ENCODE data around the gene FOXO1.

FOXO1 gene

DNA sequence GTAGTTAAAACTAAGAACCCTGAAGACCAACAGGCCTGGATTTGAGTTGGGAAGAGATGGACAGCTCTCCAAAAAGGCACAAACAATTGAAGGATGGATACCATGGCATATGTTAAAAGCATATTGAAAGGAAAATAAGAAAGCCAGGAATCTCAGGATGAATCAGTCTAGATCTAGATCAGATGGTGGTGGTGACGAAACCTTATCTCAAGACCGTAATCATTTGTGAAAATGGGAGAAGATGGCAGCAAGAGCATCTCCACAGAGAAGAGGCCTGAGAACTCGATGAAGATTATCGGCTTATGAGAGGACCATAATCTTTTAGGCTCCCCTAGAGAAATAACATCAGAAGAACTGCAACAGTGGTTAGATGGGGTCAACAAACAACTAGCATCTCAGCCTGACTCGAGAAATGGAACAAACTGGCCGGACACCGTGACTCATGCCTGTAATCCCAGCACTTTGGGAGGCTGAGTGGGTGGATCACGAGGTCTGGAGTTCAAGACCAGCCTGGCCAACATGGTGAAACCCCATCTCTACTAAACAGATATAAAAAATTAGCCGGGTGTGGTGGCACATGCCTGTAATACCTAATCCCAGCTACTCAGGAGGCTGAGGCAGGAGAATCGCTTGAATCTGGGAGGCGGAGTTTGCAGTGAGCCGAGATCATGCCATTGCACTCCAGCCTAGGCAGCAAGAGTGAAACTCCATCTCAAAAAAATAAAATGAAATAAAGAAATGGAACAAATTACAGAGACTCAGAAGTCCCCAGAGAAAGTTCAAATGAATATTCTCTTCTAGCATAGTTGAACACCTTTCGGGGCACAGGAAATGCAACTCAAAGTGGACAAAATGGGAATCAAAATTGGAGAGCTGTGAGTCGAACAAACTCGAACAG lies 47.6 kb downstream of the FOXO1 start:
- Mint-ChIP-seq H3K4me3 (no peak overlapping the region), H3K27ac (no peak overlapping the region), H3K27me3 (no peaks in the 10 kb centered on the region), H3K4me1 (ENCODE audit: low read depth) (peaks cover 64% of the 10 kb centered on the region), H3K36me3 (ENCODE audit: low read depth) (peaks cover 5% of the 10 kb centered on the region), H3K9me3 (no peaks in the 10 kb centered on the region)
- intact Hi-C loops (cut with micrococcal nuclease) = loop anchor here (10.0 kb wide), 1 partner anchor 46 kb away; the partner anchor contains the start of gene FOXO1

DNA sequence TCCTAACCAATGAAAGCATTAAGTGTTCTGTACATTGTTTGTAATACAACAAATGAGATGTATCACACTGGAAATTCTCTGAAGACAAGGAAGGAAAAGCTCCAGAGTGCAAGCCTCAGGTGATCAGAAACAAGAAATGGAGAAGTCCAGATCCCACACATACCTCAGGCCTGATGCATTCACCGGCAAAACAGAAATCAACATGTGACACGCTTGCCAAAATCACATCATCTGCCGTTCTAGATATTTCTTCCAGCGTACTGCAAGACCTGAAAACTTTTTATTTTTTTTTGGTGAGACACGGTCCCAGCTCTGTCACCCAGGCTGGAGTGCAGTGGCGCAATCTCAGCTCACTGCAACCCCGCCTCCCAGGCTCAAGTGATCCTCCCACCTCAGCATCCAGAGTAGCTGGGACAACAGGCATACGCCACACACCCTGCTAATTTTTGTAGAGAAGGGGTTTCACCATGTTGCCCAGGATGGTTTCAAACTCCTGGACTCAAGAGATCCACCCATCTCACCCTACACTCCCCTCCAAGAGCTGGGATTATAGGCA lies 48.6 kb downstream of the FOXO1 start:
- H3K9me3 Mint-ChIP-seq = no peaks in the 10 kb centered on the region
- peaks cover 73% of the 10 kb centered on the region for H3K4me1 Mint-ChIP-seq (ENCODE audit: low read depth)
- H3K27ac Mint-ChIP-seq = no peak overlapping the region
- H3K4me3 Mint-ChIP-seq = no peak overlapping the region
- peaks cover 5% of the 10 kb centered on the region for H3K36me3 Mint-ChIP-seq (ENCODE audit: low read depth)
- no peaks in the 10 kb centered on the region for H3K27me3 Mint-ChIP-seq
- intact Hi-C loops (cut with micrococcal nuclease) = loop anchor here (10.0 kb wide), 1 partner anchor 47 kb away; the partner anchor contains the start of gene FOXO1

DNA sequence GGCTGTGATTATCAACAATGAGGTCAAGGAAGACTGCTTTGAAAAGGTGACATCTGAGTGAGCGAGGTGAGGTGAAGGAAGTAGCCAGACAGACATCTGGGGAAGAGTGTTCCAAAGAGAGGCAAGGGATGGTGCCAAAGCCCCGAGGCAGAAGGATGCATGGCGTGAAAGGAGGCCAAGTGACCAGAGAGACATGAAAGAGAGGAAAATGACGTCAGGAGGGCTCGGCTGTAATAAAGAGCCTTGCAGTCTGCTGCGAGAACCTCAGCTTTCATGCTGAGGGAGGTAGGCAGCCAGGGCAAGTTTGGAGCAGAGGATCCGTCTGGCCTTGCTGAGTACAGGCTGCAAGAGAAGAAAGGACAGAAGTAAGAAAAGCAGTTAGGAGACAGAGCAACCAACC lies 50.8 kb downstream of the FOXO1 start:
- H3K27ac Mint-ChIP-seq = no peak overlapping the region
- no peak overlapping the region for H3K4me3 Mint-ChIP-seq

DNA sequence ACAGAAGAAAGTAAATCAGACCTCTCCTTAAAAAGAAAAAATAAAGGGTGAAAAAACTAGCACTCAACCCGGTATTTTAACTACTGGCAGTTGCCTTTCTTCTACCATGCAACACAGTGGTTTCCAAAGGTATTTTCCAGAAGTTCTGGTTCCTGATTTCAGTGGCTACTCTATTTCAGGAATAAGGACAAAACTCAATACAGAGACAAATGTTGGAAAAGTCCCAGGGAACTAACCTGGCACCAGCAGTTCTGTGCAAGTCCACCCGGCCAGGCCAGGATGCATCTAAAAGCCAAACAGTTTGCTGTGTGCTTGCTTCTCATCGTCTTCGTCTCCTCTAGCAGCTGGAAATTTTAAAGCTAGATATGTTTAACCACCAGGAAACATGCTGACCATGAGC lies 52.5 kb downstream of the FOXO1 start:
- Mint-ChIP-seq H3K27ac (peak overlapping the region; percentile 28), H3K9me3 (no peaks in the 10 kb centered on the region), H3K4me1 (ENCODE audit: low read depth) (peaks cover 54% of the 10 kb centered on the region), H3K36me3 (ENCODE audit: low read depth) (no peaks in the 10 kb centered on the region), H3K4me3 (peak overlapping the region; percentile 14), H3K27me3 (no peaks in the 10 kb centered on the region)
- intact Hi-C loops (cut with micrococcal nuclease) = loop anchor here (10.0 kb wide), 1 partner anchor 51 kb away; the partner anchor contains the start of gene FOXO1

More for the DNA sequence above, 50.8 kb downstream of the FOXO1 start:
- Mint-ChIP-seq H3K36me3 (ENCODE audit: low read depth) (peaks cover under 1% of the 10 kb centered on the region), H3K9me3 (no peaks in the 10 kb centered on the region), H3K27me3 (no peaks in the 10 kb centered on the region), H3K4me1 (ENCODE audit: low read depth) (peaks cover 70% of the 10 kb centered on the region)
- intact Hi-C loops (cut with micrococcal nuclease) = loop anchor here (10.0 kb wide), 1 partner anchor 49 kb away; the partner anchor contains the start of gene FOXO1

DNA sequence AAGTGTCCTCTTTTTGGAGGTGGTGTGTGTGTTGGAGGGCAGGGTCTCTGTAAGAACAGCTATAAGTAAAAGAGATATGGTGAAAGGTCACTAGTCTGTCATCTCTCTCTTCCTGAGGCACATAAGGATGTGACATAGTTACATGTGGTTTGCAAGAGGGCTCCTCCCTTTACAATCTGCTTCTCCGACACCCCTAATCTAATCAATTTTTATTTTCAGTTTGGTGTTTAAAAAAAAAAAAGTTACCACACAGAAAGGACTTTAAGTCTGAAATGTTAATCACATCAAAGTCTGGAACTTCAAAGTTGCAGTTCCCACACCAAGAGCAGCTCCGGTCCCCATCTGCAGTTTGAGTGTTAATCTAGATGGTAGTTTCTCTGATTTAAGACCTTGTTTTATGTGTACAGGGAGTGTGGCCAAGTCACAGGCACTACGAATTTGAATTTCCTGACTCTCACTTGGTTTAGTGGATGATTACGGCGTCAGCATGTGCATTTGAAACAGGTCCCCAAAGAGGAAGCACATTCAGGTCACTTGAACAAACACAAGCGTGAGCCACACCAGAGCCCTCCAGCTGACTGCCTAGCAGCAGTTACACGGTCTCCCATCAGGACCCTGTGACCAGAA lies 53.1 kb downstream of the FOXO1 start:
- Mint-ChIP-seq H3K4me3 (peak overlapping the region; percentile 14), H3K9me3 (no peaks in the 10 kb centered on the region), H3K27me3 (no peaks in the 10 kb centered on the region), H3K4me1 (ENCODE audit: low read depth) (peaks cover 49% of the 10 kb centered on the region), H3K36me3 (ENCODE audit: low read depth) (no peaks in the 10 kb centered on the region), H3K27ac (peak overlapping the region; percentile 28)
- intact Hi-C loops (cut with micrococcal nuclease) = loop anchor here (10.0 kb wide), 1 partner anchor 51 kb away; the partner anchor contains the start of gene FOXO1

DNA sequence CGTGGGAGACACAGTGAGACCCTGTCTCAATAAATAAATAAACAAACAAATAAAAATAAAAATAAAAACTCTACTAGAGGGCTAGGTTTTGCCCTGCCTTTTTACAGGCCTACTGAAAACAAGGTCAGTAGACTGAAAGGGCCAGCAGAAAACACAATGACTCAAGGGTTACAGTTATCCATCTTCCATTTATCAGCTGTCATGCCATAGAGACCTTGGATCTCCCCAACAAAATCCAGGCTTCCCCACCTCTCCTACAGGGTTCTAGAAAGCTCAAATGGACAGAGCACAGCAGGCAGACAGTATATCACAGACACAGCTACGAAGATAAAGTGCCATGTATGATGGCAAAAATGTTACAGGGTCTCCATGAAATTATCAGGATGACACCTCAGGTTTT lies 54.4 kb downstream of the FOXO1 start:
- Mint-ChIP-seq H3K27me3 (no peaks in the 10 kb centered on the region), H3K9me3 (no peaks in the 10 kb centered on the region), H3K36me3 (ENCODE audit: low read depth) (no peaks in the 10 kb centered on the region), H3K4me3 (no peak overlapping the region), H3K4me1 (ENCODE audit: low read depth) (peaks cover 40% of the 10 kb centered on the region), H3K27ac (no peak overlapping the region)
- intact Hi-C loops (cut with micrococcal nuclease) = loop anchor here (10.0 kb wide), 1 partner anchor 53 kb away; the partner anchor contains the start of gene FOXO1

DNA sequence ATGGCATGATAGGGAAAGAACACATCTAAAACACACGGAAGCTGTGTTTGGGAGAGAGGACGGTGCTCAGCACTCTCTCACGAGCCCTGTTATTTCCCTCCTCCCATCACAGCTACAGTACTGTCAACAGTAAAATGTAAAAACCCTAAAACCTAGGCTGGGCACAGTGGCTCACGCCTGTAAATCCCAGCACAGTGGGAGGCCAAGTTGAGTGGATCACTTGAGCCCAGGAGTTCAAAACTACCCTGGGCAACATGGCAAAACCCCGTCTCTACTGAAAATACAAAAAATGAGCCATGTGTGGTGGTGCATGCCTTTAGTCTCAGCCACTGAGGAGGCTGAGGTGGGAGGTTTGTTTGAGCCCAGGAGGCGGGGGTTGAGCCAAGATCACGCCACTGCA lies 54.8 kb downstream of the FOXO1 start:
- no peaks in the 10 kb centered on the region for H3K27me3 Mint-ChIP-seq
- intact Hi-C loops (cut with micrococcal nuclease) = loop anchor here (10.0 kb wide), 1 partner anchor 53 kb away; the partner anchor contains the start of gene FOXO1
- H3K4me3 Mint-ChIP-seq = no peak overlapping the region

DNA sequence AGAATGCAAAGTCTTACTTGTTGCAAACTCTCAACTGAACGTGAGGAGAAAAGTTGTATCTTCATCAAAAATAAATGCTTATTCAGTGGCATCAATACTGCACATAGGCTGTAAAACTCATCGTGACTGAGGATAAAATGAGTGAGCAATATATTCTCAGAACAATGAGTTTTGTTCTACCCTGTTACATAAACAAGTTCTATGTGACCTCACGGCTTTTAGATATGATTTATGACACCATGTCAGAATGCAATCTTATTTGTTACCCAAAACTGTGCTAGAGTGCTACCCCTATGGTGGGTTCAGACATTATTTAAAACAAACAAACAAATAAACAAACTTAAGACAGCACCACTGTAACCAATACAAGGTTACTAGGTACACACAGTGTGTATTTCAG lies 55.4 kb downstream of the FOXO1 start:
- Mint-ChIP-seq H3K27ac (no peak overlapping the region), H3K4me3 (no peak overlapping the region), H3K27me3 (no peaks in the 10 kb centered on the region), H3K4me1 (ENCODE audit: low read depth) (peaks cover 43% of the 10 kb centered on the region), H3K36me3 (ENCODE audit: low read depth) (no peaks in the 10 kb centered on the region), H3K9me3 (no peaks in the 10 kb centered on the region)
- intact Hi-C loops (cut with micrococcal nuclease) = loop anchor here (10.0 kb wide), 1 partner anchor 54 kb away; the partner anchor contains the start of gene FOXO1

More for the DNA sequence above, 54.8 kb downstream of the FOXO1 start:
- Mint-ChIP-seq H3K4me1 (ENCODE audit: low read depth) (peaks cover 43% of the 10 kb centered on the region), H3K9me3 (no peaks in the 10 kb centered on the region), H3K36me3 (ENCODE audit: low read depth) (no peaks in the 10 kb centered on the region), H3K27ac (no peak overlapping the region)

DNA sequence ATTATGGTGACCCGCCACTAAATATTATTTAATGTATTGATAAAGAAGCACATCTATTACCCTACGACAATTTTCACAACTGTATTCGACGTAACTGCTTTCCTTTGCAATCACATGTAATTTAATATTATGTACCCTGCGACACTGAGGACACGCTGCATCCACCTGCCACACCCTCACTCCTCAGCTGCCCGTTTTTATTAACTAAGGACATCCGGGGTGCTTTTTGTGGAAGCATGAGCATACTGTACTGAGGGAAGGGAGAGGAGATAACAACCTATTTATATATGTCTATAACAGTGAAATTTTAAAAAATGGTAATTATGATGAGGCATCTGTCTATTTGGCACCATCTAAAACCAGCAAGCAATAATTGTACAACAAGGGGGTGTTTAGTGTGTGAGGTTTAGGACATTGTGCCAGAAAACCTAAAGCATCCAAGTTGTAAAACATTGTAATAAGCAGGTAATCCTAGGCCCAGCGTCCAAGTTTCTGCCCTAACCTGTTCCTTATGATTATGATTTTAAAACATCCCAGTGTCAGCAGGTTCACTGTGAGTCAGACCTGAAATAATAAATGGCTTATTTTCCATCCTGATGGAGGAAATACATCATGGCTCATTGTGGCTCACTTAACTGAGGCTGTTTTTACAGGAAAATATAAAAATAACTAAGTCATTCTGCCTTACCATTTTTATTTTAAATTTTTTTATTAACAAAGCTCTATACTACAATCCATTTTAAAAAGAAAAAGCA lies 56.3 kb downstream of the FOXO1 start:
- Mint-ChIP-seq H3K4me3 (no peak overlapping the region), H3K27me3 (no peaks in the 10 kb centered on the region), H3K27ac (no peak overlapping the region), H3K36me3 (ENCODE audit: low read depth) (no peaks in the 10 kb centered on the region), H3K9me3 (no peaks in the 10 kb centered on the region), H3K4me1 (ENCODE audit: low read depth) (peaks cover 41% of the 10 kb centered on the region)
- intact Hi-C loops (cut with micrococcal nuclease) = loop anchor here (10.0 kb wide), 1 partner anchor 55 kb away; the partner anchor contains the start of gene FOXO1

DNA sequence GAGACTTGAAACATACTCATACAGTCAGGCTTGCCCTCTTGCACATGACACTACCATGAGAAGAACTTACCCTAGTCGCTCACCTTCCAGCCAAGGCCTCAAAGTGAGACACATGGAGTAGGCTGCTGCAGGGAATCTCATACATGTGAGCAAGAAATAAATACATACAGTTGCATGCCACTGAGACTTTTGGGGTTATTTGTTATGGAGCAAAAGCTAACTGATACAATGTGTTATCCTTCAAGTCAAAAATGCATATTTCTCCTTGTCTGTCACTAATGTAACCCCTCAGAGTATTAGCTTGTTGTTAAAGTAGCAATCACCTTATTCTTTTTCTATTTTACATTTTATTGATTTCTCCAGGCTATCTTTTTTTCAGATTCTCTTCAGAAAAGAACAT lies 58.1 kb downstream of the FOXO1 start:
- no peaks in the 10 kb centered on the region for H3K9me3 Mint-ChIP-seq
- H3K36me3 Mint-ChIP-seq (ENCODE audit: low read depth) = no peaks in the 10 kb centered on the region
- no peaks in the 10 kb centered on the region for H3K27me3 Mint-ChIP-seq
- intact Hi-C loops (cut with micrococcal nuclease) = no loop called here
- peaks cover 23% of the 10 kb centered on the region for H3K4me1 Mint-ChIP-seq (ENCODE audit: low read depth)
- H3K27ac Mint-ChIP-seq = no peak overlapping the region
- H3K4me3 Mint-ChIP-seq = no peak overlapping the region

DNA sequence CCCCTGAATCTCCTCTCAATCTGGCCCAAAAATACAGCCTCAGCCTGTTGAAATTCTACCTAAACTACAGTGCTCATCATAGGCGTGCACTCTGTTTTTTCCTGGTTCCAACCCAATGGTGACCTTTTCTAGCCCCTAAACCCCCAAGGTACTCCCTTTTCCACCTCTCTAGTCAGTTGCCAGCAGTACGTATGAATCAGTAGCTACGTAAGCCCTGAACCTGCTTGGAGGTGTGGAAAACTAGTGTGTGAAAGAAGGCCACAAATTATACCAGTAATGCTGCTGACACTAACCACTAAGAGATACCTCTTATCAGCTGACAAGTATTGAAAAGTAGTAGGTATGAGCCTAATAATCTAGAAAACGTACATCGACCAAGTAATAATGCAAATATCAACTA lies 60.9 kb downstream of the FOXO1 start:
- H3K4me3 Mint-ChIP-seq = no peak overlapping the region
- no peaks in the 10 kb centered on the region for H3K27me3 Mint-ChIP-seq
- H3K4me1 Mint-ChIP-seq (ENCODE audit: low read depth) = peaks cover 17% of the 10 kb centered on the region
- no peaks in the 10 kb centered on the region for H3K9me3 Mint-ChIP-seq
- no peak overlapping the region for H3K27ac Mint-ChIP-seq
- intact Hi-C loops (cut with micrococcal nuclease) = no loop called here
- H3K36me3 Mint-ChIP-seq (ENCODE audit: low read depth) = no peaks in the 10 kb centered on the region

DNA sequence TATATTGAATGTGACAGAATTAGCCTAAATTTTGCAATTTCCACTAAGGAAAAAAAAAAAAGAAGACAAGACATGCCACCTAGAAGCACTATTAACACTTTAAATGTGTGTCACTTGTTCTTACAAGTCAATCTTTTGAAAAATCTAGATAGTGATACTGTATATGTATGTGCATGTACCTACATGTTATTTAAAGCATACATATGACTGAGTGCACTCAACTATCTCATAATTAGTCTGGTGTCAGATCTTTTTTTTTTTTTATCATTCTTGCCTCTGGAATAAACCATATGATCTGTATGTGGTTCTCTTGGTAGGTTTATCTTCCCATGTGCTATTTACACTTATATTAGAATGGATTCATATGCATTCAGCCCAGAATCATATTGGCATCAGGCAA lies 62.3 kb downstream of the FOXO1 start:
- Mint-ChIP-seq H3K9me3 (no peaks in the 10 kb centered on the region), H3K4me1 (ENCODE audit: low read depth) (peaks cover 28% of the 10 kb centered on the region), H3K4me3 (no peak overlapping the region), H3K27me3 (no peaks in the 10 kb centered on the region), H3K36me3 (ENCODE audit: low read depth) (no peaks in the 10 kb centered on the region), H3K27ac (no peak overlapping the region)
- intact Hi-C loops (cut with micrococcal nuclease) = no loop called here

DNA sequence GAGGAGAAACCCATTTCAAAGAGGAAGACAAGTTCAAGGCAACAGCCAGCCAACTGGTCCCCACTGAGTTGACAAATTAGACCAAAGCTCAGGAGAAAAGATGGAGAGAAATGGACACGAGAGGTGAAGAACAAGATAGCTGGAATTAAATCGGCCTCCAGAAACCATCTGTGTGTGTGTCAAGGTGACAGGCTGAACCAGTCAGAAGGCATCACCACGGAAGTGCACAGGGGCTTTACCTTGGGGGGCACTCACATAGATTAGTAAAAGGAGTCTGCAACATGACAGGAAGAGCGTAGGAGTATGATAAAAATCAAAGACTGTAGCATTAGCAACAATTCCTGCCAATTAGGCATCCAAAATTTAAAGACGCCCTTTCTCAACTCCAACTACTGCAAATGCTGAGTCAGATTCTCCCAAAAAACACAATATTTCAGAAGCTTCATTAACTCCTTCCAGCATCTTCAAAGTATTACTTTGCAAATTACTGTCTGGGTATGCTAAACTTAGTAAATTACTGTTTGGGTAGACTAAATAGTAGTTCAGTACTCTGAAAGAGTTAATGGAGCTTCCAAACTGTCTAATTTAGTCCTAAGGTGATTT lies 66.2 kb downstream of the FOXO1 start:
- H3K27ac Mint-ChIP-seq = no peak overlapping the region
- no peak overlapping the region for H3K4me3 Mint-ChIP-seq
- intact Hi-C loops (cut with micrococcal nuclease) = no loop called here
- peaks cover 20% of the 10 kb centered on the region for H3K4me1 Mint-ChIP-seq (ENCODE audit: low read depth)
- H3K27me3 Mint-ChIP-seq = no peaks in the 10 kb centered on the region
- H3K36me3 Mint-ChIP-seq (ENCODE audit: low read depth) = no peaks in the 10 kb centered on the region
- H3K9me3 Mint-ChIP-seq = no peaks in the 10 kb centered on the region

Data from dendritic cell treated with granulocyte-macrophage colony-stimulating factor and Interleukin-4, amounts not matched to agents 40 ng/mL and 50 ng/mL, for 4 days (primary cell).